HFF-Myc (cell line): ENCODE measurements around the gene GNRHR.
"Not testable (repeated sequence)": the region's sequence is repeated elsewhere in the genome, so short reads cannot be mapped to it uniquely, and the experiment has no call there.

ENCODE experiments used
- DNase-seq: peaks from one replicate; pipeline ENCODE4 v3.0.0-alpha.2; 2011; ENCODE audit warnings: low read depth; ENCODE audit errors: extremely low read depth
- H3K4me3 ChIP-seq: replicated peaks from 2 replicates; pipeline ENCODE4 v1.5.1; 2011; ENCODE audit warnings: low read depth, mild to moderate bottlenecking, control low read depth, low read length
- TF ChIP-seq, protein P1 (sequence below): IDR thresholded peaks from 2 replicates; pipeline ENCODE4 v1.5.1; 2012; ENCODE audit warnings: mild to moderate bottlenecking, low read depth, low read length, control low read depth; ENCODE audit errors: missing control alignments

The GNRHR gene

DNA sequence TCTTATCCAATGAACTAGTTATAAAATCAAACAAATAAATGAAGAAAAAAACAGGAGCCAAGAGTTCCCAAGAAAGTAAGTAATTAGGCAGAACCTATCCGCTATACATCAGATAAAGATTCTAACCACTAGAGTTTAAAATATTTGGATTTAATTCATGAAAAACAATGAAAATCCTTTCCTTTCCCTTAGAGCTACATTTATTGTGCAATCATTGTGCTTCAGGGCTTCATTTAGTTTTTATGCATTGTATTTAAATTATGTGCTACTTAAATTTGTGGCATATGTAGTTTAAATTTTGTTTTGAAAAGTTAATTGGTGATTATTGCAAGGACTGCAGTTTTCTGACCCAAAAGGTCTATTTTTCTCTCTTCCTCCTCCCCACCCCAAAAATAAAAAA lies 17.9 kb downstream of the GNRHR start:
- H3K4me3 ChIP-seq = no peak overlapping the region
- TF ChIP-seq, protein P1, sequence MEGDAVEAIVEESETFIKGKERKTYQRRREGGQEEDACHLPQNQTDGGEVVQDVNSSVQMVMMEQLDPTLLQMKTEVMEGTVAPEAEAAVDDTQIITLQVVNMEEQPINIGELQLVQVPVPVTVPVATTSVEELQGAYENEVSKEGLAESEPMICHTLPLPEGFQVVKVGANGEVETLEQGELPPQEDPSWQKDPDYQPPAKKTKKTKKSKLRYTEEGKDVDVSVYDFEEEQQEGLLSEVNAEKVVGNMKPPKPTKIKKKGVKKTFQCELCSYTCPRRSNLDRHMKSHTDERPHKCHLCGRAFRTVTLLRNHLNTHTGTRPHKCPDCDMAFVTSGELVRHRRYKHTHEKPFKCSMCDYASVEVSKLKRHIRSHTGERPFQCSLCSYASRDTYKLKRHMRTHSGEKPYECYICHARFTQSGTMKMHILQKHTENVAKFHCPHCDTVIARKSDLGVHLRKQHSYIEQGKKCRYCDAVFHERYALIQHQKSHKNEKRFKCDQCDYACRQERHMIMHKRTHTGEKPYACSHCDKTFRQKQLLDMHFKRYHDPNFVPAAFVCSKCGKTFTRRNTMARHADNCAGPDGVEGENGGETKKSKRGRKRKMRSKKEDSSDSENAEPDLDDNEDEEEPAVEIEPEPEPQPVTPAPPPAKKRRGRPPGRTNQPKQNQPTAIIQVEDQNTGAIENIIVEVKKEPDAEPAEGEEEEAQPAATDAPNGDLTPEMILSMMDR = no peak
- no peak for DNase-seq

- no peak for DNase-seq
- TF ChIP-seq, protein P1 = no peak
- no peak overlapping the region for H3K4me3 ChIP-seq
Observed at GRCh38 chr4:67735325-67735724, 18.9 kb downstream of the GNRHR start.

DNA sequence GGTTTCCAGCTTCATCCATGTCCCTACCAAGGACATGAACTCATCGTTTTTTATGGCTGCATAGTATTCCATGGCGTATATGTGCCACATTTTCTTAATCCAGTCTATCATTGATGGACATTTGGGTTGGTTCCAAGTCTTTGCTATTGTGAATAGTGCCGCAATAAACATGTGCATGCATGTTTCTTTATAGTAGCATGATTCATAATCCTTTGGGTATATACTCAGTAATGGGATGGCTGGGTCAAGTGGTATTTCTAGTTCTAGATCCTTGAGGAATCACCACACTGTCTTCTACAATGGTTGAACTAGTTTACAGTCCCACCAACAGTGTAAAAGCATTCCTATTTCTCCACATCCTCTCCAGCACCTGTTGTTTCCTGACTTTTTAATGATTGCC lies 23.7 kb downstream of the GNRHR start:
- DNase-seq = not testable (repeated sequence)

GRCh38 chr4:67727124-67727850 lies 26.9 kb downstream of the GNRHR start:
- H3K4me3 ChIP-seq = no peak overlapping the region
- DNase-seq = no peak
- TF ChIP-seq, protein P1 = no peak

More for the DNA sequence above, 23.7 kb downstream of the GNRHR start:
- not testable (repeated sequence) for H3K4me3 ChIP-seq

DNA sequence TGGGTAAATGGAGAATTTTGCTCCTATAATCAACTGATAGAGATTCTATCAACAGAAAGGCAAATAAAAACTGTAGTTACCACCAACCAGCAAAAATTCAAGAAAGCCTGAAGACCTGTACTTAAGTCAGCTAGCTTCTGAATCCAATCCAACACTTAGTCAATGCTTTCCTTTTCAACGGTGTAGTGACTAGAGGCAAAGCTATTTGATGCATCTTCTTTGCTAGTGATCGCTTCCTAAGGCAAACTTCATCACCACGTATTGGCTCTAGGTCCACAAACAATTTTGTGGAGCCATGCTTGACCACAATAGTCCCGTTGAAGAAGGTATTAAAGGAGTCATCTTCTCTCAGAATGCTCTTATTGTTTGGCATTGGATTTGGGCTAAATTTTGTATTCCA lies 28.2 kb downstream of the GNRHR start:
- H3K4me3 ChIP-seq = no peak overlapping the region
- TF ChIP-seq, protein P1 = no peak
- DNase-seq = no peak

- DNase-seq = no peak
- no peak overlapping the region for H3K4me3 ChIP-seq
- TF ChIP-seq, protein P1 = no peak
Observed at GRCh38 chr4:67725132-67725531, 29.1 kb downstream of the GNRHR start.

- no peak for DNase-seq
- TF ChIP-seq, protein P1 = peak; percentile 23
Observed at GRCh38 chr4:67723949-67724348, 30.2 kb downstream of the GNRHR start.

More at GRCh38 chr4:67723949-67724348, 30.2 kb downstream of the GNRHR start:
- H3K4me3 ChIP-seq = no peak overlapping the region
